Esophagus squamous epithelium (tissue), 4 donors: ENCODE results near the gene ZNF215.

ENCODE experiments used
- CTCF ChIP-seq, 6 experiments: fragments of 450-650 bp in 4 of 6; fragments of 200-600 bp in 2 of 6; sonication (generic) in 2 of 6; IDR thresholded peaks; one replicate each; pipeline ENCODE4 v1.5.1; 2016 to 2019; ENCODE audit warnings: antibody characterized with exemption in 6 of 6, mild to moderate bottlenecking in 4 of 6, moderate library complexity in 4 of 6
- POLR2A ChIP-seq, 4 donors: fragments of 450-650 bp; IDR thresholded peaks; one replicate each; pipeline ENCODE4 v1.6.1; 2017; ENCODE audit warnings: antibody characterized with exemption in 4 of 4, mild to moderate bottlenecking in 4 of 4, moderate library complexity in 3 of 4

GRCh38 chr11:6892400-6892799 is 33.8 kb upstream of the ZNF215 start, which contains the start of gene OR2D2:
- TF ChIP-seq CTCF (IDR thresholded peaks at IDR 0.05) (no peak), POLR2A (IDR thresholded peaks at IDR 0.05) (no peak)
